ENCODE measurements around the gene RHBDL1. TPM values are rescaled to one million over a fixed set of nuclear protein-coding genes. Genes with fewer than 3 reads are reported as not detected.

RHBDL1 gene
- total and polyA plus RNA-seq, 9 of the 15 experiments (the other 6 are each of a cell fraction or from before 2014, with no cell fraction given): 0.03 to 5.6 (median 1.3) TPM; not detected in 1

DNA sequence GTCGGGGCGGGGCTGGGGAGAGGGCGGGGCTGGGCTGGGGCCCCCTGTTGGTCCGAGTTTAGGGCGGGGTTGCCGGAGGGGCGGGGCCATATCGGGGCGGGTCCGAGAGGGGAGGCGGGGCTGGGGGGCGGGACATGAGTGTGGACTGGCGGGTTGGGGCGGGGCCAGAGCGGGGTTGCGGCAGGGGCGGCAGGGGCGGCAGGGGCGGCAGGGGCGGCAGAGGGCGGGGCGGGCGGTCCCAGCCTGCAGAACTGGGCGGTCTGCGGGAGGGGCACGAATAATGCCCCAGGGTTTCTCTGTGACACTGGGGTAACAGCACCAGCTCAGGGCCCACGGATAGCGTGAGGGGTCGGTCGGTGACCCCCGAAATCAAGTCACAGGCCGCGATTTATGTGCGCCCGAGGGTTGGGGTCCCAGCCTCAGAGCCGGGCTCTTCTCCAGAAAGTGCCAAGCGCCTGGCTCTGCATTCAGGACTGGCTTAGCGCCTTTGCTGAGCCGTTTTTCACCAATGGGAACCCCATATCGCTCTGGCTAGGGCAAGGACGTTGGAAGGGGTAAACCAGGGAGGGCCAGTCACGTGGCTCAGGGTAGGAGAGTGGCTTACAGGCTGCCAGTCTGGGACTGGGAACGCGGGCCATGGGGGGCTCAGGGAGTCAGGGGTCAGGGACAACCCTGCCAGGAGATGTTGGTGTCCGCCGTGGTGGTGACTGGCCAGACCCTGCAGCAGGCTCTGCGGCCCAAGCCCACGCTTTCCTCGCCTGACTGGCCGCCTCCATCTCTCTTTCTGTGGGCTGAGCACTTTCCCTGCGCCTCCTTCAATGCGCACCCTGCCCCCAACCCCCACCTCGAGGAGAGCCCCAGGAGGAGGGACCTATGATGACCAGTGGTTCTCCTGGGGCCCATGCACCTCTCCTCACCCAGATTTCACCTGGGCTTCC is 38.1 kb upstream of the RHBDL1 start:
- H3K4me1 ChIP-seq (replicated peaks in 1 of 2; ENCODE audit: control insufficient read depth in 2 of 2, insufficient read depth in 2 of 2, low read length in 2 of 2): peaks cover 14 to 87% of the 10 kb centered on the region in 2 experiments; a peak in 4 of 5 replicates
- peak overlapping the region; percentile 93 for H3K27ac ChIP-seq (ENCODE audit: extremely low read depth, low read depth, low read length)
- ATAC-seq (peak; percentile 58; the same call in 2 of the 3 replicates), DNase-seq (ENCODE audit: extremely low read depth in 1 of 4, low spot score in 3 of 4) (peak; percentile 89 to 100 (median 97)), FAIRE-seq (peak; percentile 80)
- no peaks in the 10 kb centered on the region for H3K9me1 ChIP-seq (ENCODE audit: control insufficient read depth, insufficient read depth, low read length)
- intact Hi-C loops (cut with micrococcal nuclease) (loop anchor here (2.0 to 5.0 kb wide), 2 partner anchors 15 to 40 kb away; partner anchors contain the start of gene RHBDL1), in situ Hi-C loops (cut with MboI) (no loop called here)
- peaks cover 25% of the 10 kb centered on the region; the same call in 1 of the 3 replicates for H3K36me3 ChIP-seq (ENCODE audit: control insufficient read depth, insufficient read depth, low read length)
- H3K4me2 ChIP-seq (ENCODE audit: insufficient read depth, low read length): peak overlapping the region; percentile 92
- POLR2A ChIA-PET: interaction anchor here (0.7 to 2.2 kb wide), 5 partner anchors 13 to 634 kb away, joined by 3 to 8 read pairs (median 5); no protein-coding TSS in a partner anchor
- H3K9me3 ChIP-seq (replicated peaks; ENCODE audit: control insufficient read depth, insufficient read depth, low read depth, low read length): no peaks in the 10 kb centered on the region
- peaks cover 38% of the 10 kb centered on the region for H3K79me2 ChIP-seq (ENCODE audit: control insufficient read depth, insufficient read depth, low read length)
- no TSS peak for BruUV-seq (replicated peaks)
- peak overlapping the region; percentile 87 to 99 for H3K9ac ChIP-seq (ENCODE audit: insufficient read depth in 1 of 2, low read depth in 2 of 2, low read length in 2 of 2)
- no peaks in the 10 kb centered on the region for H3K27me3 ChIP-seq (ENCODE audit: control insufficient read depth in 2 of 2, insufficient read depth in 2 of 2, low read length in 2 of 2)
- CTCF ChIA-PET (ENCODE audit: low intra/inter-chr PET ratio): no interaction called here
- no peaks in the 10 kb centered on the region for H4K20me1 ChIP-seq (replicated peaks; ENCODE audit: control insufficient read depth, insufficient read depth, low read length)
- 15% methylated on average over 28 of the region's 53 CpGs for WGBS (ENCODE audit: insufficient coverage, low coverage, missing lambda C conversion rate)
- peak overlapping the region; percentile 97 for H2AFZ ChIP-seq (ENCODE audit: low read depth, low read length)
- peak overlapping the region; percentile 87 for H3K4me3 ChIP-seq
- TF ChIP-seq HNRNPK (IDR thresholded peaks at IDR 0.05; ENCODE audit: low read depth, low read length, poor library complexity, severe bottlenecking) (no peak), RUNX1 (IDR thresholded peaks at IDR 0.05; ENCODE audit: low read depth) (no peak), SNIP1 (IDR thresholded peaks at IDR 0.05; ENCODE audit: low read depth) (no peak), ZFX (CRISPR knock-in tag; IDR thresholded peaks at IDR 0.05) (no peak; the same call in 1 of the 2 replicates), NEUROD1 (IDR thresholded peaks at IDR 0.05; ENCODE audit: borderline replicate concordance, low read depth, low read length, partially characterized antibody) (no peak), ZNF384 (IDR thresholded peaks at IDR 0.05; ENCODE audit: low read depth, low read length) (no peak), TAF9B (IDR thresholded peaks at IDR 0.05; ENCODE audit: partially characterized antibody) (no peak), HMGN3 (IDR thresholded peaks at IDR 0.05; ENCODE audit: borderline replicate concordance, extremely low read depth, insufficient read length, low read depth, low read length) (no peak), ZC3H4 (CRISPR knock-in tag; IDR thresholded peaks at IDR 0.05; ENCODE audit: borderline replicate concordance) (no peak), BHLHE40 (IDR thresholded peaks at IDR 0.05; ENCODE audit: low read length) (peak; percentile 47; the same call in 1 of the 2 replicates)
- TF ChIP-seq, protein P1, sequence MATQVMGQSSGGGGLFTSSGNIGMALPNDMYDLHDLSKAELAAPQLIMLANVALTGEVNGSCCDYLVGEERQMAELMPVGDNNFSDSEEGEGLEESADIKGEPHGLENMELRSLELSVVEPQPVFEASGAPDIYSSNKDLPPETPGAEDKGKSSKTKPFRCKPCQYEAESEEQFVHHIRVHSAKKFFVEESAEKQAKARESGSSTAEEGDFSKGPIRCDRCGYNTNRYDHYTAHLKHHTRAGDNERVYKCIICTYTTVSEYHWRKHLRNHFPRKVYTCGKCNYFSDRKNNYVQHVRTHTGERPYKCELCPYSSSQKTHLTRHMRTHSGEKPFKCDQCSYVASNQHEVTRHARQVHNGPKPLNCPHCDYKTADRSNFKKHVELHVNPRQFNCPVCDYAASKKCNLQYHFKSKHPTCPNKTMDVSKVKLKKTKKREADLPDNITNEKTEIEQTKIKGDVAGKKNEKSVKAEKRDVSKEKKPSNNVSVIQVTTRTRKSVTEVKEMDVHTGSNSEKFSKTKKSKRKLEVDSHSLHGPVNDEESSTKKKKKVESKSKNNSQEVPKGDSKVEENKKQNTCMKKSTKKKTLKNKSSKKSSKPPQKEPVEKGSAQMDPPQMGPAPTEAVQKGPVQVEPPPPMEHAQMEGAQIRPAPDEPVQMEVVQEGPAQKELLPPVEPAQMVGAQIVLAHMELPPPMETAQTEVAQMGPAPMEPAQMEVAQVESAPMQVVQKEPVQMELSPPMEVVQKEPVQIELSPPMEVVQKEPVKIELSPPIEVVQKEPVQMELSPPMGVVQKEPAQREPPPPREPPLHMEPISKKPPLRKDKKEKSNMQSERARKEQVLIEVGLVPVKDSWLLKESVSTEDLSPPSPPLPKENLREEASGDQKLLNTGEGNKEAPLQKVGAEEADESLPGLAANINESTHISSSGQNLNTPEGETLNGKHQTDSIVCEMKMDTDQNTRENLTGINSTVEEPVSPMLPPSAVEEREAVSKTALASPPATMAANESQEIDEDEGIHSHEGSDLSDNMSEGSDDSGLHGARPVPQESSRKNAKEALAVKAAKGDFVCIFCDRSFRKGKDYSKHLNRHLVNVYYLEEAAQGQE (IDR thresholded peaks at IDR 0.05; ENCODE audit: borderline replicate concordance): no peak
- TF ChIP-seq, protein P1 (CRISPR knock-in tag; IDR thresholded peaks at IDR 0.05; ENCODE audit: low read depth): no peak
- TF ChIP-seq, protein P2, sequence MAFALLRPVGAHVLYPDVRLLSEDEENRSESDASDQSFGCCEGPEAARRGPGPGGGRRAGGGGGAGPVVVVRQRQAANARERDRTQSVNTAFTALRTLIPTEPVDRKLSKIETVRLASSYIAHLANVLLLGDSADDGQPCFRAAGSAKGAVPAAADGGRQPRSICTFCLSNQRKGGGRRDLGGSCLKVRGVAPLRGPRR (CRISPR knock-in tag; IDR thresholded peaks at IDR 0.05): no peak

Data from K562 (cell line).